Femur (tissue), 1 donor: ENCODE results near the gene PRELID1.
"Not testable (repeated sequence)": the region's sequence is repeated elsewhere in the genome, so short reads cannot be mapped to it uniquely, and the experiment has no call there.

Source experiments
- DNase-seq: peaks from one replicate; pipeline ENCODE4 v3.0.0-alpha.2; 2017

The PRELID1 gene

DNA sequence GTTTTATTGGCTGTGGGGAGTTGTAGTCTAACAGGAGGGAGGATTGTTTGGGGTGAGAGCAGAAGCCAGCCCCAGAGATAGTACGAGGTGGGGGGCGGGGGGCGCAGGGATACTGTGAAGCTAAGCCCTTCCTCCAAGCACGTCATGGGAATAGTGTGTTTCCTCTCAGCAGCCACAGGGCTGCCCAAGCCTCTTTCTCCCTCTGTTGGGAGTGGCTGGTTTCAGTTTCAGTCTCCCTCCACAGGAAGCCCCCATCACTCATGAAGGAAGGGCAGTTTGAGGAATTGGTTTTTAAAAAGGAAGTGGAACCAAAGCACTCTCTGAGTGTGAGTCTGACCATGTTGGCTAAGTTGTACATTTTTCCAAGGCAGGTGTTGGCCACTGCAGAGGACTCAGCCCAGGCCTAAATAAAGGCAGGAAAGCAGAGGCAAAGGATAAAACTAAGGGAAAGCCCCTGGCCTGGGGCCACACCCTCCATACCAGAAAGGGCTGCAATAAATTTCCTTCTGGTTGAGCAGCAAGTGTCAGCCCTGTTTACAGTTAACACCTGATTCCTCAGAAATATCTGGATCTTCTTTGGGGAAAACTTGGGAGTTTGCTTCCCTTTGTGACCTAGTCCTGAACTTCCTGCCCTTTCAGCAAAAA is 3.2 kb upstream of the PRELID1 start:
- DNase-seq: peak; percentile 78

DNA sequence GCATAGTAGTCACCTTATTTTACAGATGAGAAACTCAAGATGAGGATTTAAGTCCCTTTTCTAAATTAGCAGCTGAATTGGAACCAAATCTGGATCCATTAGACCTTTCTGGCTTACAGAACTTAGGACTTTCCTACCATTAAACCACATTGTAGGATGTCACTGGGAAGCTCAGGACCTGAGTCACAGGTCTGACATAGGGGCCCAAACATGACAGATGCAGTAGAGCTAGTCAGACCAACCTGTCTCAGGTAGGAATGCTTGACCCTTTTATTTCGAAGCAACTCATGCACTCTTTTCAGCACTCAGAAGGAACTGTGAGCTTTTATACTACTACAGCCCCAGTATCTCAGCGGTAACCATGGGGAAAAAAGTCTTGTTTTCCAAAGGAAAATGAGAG is 2.6 kb upstream of the PRELID1 start:
- no peak for DNase-seq

DNA sequence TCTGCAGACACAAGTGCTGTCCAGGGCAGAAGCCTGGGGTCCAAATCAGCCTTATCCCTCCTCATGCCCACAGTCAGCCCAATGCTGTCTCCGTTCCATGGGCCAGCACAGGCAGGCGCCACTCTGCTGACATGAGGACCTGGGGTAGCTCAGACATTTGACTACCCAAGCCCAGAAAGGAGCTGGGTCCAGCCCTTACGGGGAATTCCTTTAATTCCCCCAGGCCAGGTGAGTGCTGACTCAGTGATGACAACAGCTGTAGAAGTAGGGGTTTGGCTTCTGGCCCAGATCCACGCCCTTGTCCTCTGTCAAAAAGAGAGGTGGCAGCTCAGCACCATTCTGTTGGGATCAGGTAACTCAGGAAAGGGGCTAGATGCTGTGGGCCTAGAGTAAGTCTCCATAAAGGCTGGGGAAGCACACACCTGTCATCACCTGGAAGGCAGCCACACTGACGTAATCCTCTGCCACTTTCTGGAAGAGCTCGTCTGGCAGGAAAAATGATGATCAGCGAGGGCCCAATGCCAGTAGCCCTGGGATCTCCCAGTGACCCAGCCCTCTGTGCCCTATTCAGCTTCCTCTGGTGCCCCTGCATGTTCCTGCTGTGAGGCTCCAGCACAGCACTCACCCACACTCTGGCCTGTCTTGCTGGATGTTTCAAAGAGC is 2.0 kb upstream of the PRELID1 start:
- no peak for DNase-seq

DNA sequence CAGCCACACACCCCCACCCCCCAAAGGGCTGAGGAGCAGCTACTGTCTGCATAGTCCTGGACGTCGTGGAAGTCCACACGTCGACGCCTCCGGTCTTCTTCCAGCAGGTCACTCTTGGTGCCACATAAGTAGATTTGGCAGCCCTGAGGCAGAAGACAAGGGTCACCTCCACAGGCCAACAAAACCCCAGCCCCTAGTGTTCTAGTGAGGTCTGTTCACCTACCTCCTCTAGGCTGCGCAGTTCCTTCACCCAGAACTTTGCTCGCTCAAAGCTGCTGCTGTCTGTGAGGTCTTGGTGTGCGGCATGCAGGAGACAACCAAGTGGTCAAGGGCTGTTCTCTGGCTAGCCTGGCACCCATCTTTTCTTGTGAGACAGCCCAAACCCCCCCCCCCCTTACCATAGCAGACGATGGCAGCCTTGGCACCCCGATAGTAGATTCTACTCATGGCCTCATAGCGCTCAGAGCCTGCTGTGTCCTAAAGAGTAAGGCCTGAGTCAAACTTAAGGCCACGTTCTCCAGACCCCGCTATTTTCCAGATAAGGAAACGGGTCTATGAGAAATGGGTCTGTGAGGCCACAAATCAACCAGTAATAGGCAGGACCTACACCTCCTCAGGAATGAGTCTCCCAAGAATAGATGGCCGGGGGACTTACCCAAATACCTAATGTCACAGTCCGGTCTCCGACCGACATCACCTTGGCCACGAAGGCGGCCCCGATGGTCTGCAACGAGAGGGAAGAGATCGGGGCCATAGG is 1.1 kb upstream of the PRELID1 start:
- no peak for DNase-seq

DNA sequence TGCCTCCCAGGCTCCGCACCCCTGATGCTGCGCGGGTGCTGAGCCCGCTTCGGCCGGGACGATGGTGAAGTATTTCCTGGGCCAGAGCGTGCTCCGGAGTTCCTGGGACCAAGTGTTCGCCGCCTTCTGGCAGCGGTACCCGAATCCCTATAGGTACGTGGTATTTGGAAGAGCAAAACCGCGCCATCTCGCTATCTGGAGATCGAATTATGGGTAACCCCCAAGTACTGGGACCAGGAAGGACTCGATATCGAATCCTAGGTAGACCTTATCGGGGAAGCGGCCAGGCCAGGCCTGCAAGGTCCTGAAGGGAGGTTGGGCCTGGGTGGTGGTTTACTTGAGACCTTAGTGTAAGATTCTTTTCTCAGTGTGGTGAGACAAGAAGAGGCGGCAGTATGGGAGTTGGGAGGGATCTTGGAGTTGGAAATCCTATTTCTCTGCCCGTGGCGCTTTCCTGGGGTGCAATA is 359 bp downstream of the PRELID1 start:
- DNase-seq: no peak

DNA sequence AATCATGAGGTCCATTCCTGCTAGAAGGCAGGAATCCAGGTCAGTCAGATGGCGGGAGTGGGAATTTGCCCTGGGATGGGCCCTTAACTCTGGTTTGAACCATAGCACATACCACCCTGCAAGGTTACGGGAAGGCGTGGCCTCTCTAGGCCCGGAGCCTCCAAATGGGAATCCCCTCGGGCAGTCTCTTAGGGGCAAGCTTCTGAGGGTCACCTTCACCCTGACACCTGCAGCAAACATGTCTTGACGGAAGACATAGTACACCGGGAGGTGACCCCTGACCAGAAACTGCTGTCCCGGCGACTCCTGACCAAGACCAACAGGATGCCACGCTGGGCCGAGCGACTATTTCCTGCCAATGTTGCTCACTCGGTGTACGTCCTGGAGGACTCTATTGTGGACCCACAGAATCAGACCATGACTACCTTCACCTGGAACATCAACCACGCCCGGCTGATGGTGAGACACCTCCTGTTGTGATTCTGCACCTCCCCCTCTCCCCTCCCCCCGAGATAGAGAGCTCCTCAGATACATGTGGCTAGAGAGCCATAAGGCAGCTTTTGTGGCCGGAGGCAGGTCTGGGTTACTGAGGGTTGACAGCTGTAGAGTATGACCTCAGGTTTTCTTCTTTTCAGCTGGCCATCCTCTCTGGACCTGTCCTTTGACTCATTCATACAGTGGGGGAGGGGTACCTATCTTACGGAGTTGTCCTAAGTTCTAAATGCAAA is 957 bp downstream of the PRELID1 start:
- DNase-seq: no peak

DNA sequence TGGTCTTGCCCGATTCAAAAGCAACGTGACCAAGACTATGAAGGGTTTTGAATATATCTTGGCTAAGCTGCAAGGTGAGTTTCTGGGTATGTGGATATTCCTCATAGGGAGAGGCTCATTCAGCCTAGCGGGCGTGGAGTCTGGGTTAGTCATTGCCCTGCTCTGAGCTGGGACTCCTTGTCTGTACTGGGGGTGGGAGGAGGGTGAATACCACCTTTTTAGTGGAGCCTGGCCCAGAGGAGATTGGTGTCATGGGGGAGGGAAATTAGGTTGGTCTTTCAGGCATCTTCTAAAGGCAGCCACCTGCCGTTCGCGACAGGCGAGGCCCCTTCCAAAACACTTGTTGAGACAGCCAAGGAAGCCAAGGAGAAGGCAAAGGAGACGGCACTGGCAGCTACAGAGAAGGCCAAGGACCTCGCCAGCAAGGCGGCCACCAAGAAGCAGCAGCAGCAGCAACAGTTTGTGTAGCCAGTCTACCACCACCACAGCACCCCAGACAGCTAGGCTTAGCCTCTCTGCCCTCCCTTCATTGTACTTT is 2.6 kb downstream of the PRELID1 start:
- DNase-seq: not testable (repeated sequence)

DNA sequence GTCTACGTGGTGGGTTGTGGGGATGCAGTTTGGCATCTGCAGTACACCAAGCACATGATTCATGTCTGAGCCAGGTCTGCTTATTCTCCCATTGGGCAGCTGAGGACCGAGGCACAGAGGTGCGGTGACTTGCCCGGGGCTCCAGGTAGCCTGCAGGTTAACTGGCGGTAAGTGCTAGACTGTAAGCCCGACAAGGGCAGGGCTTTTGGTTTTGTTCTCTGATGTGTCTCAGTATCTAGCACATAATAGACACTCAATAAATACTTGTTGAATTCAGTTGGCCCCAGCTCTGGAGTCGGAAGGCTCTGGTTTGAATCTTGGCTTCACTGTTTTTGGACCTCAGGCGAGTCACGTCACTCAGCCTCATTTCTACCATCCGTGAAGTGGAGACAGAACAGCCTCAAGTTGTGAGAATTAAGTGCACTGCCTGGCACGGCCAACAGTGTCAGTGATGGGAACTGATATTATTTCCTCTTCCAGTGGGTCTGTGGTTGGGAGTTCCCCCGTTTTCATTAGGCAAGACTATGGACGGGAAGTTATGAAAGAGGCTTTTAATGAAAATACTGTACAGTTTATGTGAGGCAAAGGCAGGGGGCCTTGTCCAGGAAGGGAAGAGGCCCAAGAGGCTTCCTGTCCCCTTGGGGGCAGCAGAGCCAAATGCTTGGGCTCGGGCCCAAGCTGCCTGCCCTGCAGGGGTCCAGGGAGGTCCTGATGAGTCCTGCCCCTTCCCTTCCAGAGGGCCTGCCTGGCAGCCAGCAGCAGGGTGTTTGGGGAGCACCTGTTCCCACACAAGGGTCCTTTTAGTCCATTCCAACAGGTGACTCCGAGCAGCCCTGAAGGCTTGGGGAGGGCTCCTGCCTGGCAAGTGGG is 3.3 kb downstream of the PRELID1 start:
- no peak for DNase-seq

DNA sequence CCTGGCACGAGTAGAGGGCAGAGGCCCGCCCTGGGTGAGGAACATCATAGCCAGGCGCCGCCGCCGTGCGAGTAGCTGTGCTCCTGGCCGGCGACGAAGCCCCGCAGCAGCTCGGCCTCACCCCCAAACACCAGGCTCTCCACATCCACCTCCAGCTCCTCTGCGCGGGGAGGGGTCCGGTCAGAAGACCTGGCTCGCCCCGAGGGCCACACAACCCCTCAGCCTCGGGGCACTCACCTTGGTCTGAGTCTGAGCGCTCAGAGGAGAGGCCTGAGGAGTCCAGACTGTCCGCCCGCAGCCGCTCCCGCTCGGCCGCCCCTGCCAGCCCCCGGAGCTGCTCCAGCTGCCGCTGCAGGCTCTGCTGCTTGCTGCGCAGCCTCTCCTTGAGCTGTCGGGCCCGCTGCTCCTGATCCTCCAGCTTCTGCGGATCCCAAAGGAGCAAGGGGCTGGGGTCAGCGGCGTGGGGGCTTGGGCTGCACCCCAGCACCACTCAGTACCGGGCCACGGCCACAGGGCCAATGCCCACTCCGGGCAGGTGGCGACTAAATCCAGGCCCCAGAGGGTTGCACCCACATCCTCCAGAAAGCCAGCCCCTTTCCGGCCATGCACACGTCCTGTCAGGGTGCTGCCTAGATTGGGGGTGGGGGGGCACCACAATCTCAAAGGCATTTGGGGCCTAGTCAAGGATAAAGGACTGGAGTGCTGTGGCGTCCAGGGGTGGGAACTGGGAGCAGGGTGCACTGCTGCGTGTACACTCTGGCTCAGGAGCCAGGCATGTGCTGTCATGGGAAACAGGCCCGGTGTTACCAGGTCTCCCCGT is 4.2 kb downstream of the PRELID1 start:
- no peak for DNase-seq

DNA sequence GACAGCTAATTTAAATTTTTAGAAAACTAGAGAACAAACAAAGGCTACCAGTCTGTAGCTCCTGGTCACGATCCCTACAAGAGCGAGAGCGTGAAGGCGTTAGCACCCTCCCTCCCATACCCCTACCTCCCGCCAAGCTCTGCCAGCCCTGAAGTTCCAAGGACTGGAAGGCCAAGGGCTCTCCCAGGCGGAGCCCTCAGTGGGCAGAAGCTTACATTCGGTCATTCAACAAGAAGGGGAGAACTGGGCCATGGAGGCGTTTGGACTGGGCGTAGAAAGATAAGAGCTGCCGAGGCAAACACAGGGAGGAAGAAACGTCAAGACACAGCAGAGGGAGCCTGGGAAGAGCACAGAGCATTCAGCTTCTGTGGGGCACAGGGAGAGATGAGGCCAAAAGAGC is 5.1 kb downstream of the PRELID1 start:
- no peak for DNase-seq

DNA sequence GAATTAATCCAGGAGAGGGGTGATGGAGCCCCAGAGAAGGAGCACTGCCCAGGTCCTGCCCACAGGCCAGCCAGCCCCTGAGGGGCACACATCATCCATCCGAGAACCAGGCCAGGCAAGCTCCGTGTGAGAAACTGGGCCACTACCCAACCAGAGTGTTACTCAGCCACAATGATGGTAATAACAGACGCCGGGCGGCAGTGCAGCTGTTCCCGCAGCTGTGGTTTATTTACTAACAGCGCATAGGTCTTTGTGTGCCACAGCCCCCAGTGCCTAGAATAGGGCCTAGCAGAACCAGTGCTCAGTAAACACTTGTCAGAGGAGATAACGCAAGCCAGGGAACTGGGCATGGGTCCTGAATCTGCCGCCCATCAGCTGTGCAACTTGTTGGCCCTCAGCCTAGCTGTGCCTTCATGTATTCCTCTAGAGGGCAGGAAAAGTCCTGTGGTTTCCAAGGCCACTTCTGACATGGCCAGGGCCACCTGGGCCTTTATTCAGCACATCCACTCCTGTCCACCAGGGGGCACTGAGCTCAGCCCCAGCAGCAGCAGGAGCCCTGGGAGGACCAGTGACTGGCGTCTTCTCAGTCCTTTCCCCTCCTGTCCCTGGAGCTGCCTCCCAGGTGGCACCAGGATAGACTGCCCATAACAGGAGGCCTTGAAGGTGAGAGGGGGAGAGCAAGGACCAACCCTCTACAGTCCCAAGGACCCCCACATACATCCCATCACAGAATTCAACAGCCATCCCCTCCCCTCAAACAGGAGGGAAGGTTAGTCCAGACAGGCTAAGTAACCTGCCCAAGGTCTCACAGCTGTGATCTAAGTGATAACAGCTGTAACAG is 6.0 kb downstream of the PRELID1 start:
- DNase-seq: peak; percentile 74

DNA sequence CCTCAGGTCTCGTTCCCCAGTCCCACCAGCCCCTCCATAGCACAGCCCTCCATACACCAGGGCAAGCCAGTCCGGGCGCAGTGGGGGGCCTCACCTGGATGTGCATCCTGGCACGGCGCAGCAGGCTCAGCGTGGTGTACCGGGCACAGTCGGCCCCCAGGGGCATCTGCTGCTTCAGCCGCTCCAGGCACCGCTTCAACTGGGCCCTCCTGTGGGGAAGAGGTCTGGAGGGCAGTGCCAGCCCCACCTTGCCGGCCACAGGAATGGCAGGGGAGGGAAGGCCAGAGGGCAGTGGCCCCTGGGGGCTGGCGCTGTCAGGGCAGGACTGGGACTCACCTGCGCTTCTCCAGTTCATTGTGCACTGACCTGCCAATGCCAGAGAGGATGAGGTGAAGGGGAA is 6.7 kb downstream of the PRELID1 start:
- DNase-seq: no peak

DNA sequence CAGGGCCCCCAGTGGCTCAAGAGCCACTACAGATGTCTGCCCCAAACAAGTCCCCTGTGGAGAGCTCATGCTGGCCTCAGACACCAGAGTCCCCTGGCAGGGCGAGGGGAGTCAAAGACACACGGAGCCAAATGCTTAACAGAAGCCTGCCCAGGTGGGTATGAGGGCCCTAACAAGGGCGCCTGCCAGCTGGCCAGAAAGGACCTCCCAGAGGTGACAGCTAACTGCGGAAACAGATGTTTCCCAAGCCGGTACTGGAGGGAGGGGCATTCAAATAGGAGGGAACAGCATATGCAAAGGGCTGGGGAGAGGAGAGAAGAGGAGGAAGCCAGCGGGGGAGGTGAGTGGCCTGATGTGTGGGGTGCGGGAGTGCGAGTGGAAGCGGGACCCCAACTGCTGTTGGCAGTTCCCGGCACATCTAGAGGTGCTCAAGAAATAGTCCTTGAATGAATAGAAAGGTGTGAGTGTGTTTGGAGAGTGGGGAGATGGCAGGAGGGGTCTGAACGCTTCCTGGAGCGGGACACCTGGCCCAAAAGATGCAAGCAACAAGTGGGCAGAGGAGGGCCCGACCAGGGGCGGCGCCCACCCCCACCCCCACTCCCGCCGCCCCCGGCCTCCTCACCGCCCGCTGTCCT is 7.3 kb downstream of the PRELID1 start:
- DNase-seq: peak; percentile 64

DNA sequence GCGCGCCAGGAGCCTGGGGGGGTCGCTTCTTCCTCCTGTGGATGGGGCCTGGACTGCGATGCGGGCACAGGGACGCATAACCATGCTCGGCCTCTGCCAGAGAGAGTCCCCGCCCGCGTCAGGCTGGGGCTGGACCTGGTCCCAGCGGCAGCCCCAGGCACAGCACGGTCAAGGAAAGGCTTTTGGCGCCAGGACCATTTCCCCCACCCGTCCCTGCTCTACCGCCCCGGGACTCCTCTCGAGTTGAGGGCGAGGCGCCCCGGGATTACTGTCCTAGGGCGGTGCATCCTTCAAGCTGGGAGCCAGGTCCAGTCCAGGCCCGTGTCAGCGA is 7.8 kb downstream of the PRELID1 start:
- DNase-seq: peak; percentile 55

DNA sequence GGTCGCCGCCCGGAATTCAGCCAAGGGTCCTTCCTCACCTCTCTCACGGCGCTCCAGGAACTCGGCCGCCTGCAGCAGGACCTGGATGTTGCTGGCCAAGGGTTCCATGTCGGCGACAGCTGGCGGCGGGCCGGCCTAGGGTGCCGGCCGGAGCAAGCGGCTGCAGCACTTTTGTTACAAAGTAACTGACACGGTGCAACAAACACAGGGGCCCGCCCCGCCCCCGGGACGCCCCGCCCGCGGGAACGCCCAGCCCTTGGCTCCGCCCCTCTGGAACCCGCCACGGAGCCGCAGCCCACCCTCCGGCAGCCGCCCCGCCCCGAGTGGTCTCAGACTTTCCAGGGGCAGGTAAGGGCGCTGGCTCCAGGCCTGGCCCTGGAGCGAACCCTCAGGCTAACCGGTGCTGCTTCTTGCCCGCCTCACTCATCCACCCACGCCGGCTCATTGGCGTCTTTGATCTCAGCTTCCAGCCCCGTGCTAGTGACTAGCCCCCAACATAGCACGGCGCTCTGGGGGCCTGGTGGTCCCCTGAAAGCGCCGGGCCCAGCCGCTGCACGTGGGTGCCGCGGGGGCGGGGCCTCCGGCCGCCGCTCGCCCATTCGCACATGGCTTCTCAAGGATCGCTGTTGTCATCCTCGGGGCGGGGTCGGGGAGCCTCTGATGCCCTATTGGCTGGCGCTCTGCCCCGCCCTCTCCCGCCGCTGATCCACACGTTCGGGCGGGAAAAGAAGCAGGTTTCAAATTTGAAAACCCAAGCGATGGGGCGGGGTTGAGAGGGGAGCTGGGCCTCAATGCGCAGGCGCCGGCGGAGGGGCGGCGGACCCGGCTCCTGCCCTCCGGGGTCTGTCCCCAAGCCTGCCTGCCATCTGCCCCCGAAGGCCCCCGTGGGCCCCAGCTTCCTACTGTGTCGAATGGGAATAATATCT is 8.4 kb downstream of the PRELID1 start, which contains the start of gene MXD3:
Gene MXD3, minus strand, starts transcription at position 176 of the 926 bp plus-strand sequence. Its CDS starts 68 bp downstream, at position 108.
- peak; percentile 98 for DNase-seq

DNA sequence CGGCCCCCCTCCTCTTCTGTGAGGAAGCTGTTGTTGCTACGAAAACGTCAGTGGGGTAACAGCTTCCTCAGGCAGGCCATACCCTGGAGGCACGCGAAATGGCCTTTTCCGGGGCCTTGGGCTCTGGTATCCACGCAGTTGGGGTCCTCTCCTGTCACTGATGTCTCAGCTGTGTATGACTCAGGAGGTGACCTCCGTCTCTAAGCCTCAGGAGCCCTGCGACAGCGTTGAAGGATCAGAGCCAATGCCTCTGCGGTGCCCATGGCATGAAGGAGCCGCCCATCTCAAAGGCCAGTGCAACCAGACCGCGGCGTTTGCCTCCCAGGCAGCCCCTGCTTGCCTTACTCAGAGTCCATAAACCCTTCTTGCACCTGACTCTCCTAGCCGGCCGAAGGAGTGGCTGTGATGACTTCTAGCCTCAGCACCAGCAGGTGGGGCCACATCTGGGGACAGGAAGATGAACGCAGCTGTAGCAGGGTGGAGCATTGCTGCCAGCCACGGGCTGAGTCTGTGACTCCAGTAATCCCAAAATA is 9.1 kb downstream of the PRELID1 start:
- no peak for DNase-seq

DNA sequence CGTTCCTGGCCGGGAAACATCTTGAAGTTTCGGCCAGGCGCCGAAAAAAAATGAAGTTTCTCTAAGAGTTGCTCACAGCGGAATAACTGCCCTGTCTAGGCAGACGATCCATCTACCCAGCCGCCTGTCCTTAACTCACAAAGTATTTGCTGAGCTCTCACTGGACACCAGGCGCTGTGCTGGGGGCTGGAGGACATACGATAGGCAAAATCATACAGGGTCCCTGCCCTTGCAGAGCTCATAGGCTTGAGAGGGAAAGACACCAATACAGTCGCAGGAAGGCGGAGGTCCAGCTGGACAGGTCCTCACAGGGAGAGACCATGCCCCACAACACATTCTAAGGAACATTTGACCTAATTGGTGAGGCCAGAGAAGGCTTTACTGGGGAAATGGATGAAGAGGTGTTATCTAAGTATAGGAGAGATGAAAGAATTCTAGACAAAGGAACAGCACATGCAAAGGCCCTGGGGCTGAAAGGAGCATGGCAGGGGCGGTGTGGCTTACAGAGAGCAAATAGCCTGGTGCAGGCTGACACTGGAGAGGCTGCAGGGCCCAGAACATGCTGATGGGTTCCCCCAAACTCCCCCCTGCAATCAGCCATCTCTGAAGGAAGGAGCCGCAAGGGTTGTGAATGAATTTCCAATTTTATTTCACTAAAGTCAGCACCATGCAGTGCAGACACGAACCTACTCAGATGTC is 10.1 kb downstream of the PRELID1 start:
- no peak for DNase-seq
